WTC11 (cell line): ENCODE results near the gene FKBP1A. TPM values are rescaled to one million over a fixed set of nuclear protein-coding genes. Genes with fewer than 3 reads are reported as not detected.

ENCODE experiments used
- ATAC-seq: fragments of 200-7000 bp; cut with Tn5 transposase; 2 replicates; pipeline ENCODE4 v1.10.0; 2021; ENCODE audit warnings: mild to moderate bottlenecking, moderate library complexity
- CTCF ChIA-PET: fragments of 300-600 bp; sonication (Branson Sonifier 250); formaldehyde crosslinking; loops from one replicate; lab custom pipeline; 2021; ENCODE audit warnings: antibody characterized with exemption; lab: Charles Lee
- POLR2A ChIA-PET: fragments of 350-600 bp; sonication (Branson Sonifier 250); formaldehyde crosslinking; loops from one replicate; lab custom pipeline; 2021; ENCODE audit warnings: antibody characterized with exemption; lab: Charles Lee
- DNase-seq: peaks from one replicate; pipeline ENCODE4 v3.0.0; 2021; ENCODE audit warnings: low spot score
- H3K27ac Mint-ChIP-seq: 2 replicates; pipeline ENCODE4 v1.8.0; 2021; ENCODE audit warnings: mixed read lengths
- H3K27me3 Mint-ChIP-seq: 2 replicates; pipeline ENCODE4 v1.8.0; 2021; ENCODE audit warnings: low read depth, mild to moderate bottlenecking, moderate library complexity, mixed read lengths
- H3K36me3 Mint-ChIP-seq: 2 replicates; pipeline ENCODE4 v1.8.0; 2021; ENCODE audit warnings: mixed read lengths
- H3K4me1 Mint-ChIP-seq: 2 replicates; pipeline ENCODE4 v1.8.0; 2022; ENCODE audit warnings: mixed read lengths
- H3K4me3 Mint-ChIP-seq: 2 replicates; pipeline ENCODE4 v1.8.0; 2021; ENCODE audit warnings: mild to moderate bottlenecking, moderate library complexity, mixed read lengths
- H3K9me3 Mint-ChIP-seq: 2 replicates; pipeline ENCODE4 v1.8.0; 2021; ENCODE audit warnings: mixed read lengths
- ELF4 ChIP-seq: sonication (generic); formaldehyde crosslinking; IDR thresholded peaks from 2 replicates; pipeline ENCODE4 v1.8.1; 2022; ENCODE audit warnings: low read depth, mild to moderate bottlenecking, moderate library complexity, missing genetic modification reagents
- ESRRA ChIP-seq: sonication (generic); formaldehyde crosslinking; IDR thresholded peaks from 2 replicates; pipeline ENCODE4 v1.8.1; 2022; ENCODE audit warnings: mild to moderate bottlenecking, missing genetic modification reagents, borderline replicate concordance
- GABPB1 ChIP-seq: sonication (generic); formaldehyde crosslinking; IDR thresholded peaks from 2 replicates; pipeline ENCODE4 v1.8.1; 2023; ENCODE audit warnings: mild to moderate bottlenecking, missing genetic modification reagents
- HMGA2 ChIP-seq: fragments of 250-450 bp; sonication (Bioruptor Pico); IDR thresholded peaks from 2 replicates; pipeline ENCODE4 v1.4.0; 2021; ENCODE audit warnings: mild to moderate bottlenecking, moderate library complexity
- NFE2L1 ChIP-seq: sonication (generic); formaldehyde crosslinking; IDR thresholded peaks from 2 replicates; pipeline ENCODE4 v1.8.1; 2023; ENCODE audit warnings: missing genetic modification reagents
- NR3C1 ChIP-seq: sonication (generic); formaldehyde crosslinking; conservative IDR thresholded peaks from 2 replicates; pipeline ENCODE4 v1.8.1; 2023; ENCODE audit warnings: low read depth, mild to moderate bottlenecking, missing genetic modification reagents
- SMAD3 ChIP-seq: sonication (generic); formaldehyde crosslinking; IDR thresholded peaks from 2 replicates; pipeline ENCODE4 v1.8.0; 2022; ENCODE audit warnings: missing genetic modification reagents, mild to moderate bottlenecking, borderline replicate concordance
- ZNF396 ChIP-seq: fragments of 250-450 bp; sonication (Bioruptor Pico); IDR thresholded peaks from 2 replicates; pipeline ENCODE4 v1.8.0; 2021; ENCODE audit warnings: mild to moderate bottlenecking, moderate library complexity, borderline replicate concordance
- total RNA-seq: library from RNA; stranded (reverse); gene quantifications from 3 replicates; pipeline ENCODE4 v1.2.3, GENCODE V29; 2021
- TF ChIP-seq, protein P1 (sequence below): sonication (generic); formaldehyde crosslinking; IDR thresholded peaks from 2 replicates; pipeline ENCODE4 v1.8.1; 2023; ENCODE audit warnings: mild to moderate bottlenecking, missing genetic modification reagents, moderate library complexity
- TF ChIP-seq, protein P2 (sequence below): fragments of 200-600 bp; IDR thresholded peaks from 2 replicates; pipeline ENCODE4 v1.8.0; 2022; ENCODE audit warnings: antibody characterized with exemption
- TF ChIP-seq, protein P3 (sequence below): sonication (generic); formaldehyde crosslinking; IDR thresholded peaks from 2 replicates; pipeline ENCODE4 v1.8.0; 2022; ENCODE audit warnings: mild to moderate bottlenecking, missing genetic modification reagents
- TF ChIP-seq, protein P4 (sequence below): sonication (generic); formaldehyde crosslinking; IDR thresholded peaks from 2 replicates; pipeline ENCODE4 v1.8.1; 2022; ENCODE audit warnings: mild to moderate bottlenecking, missing genetic modification reagents, moderate library complexity, borderline replicate concordance
- TF ChIP-seq, protein P5 (sequence below): sonication (generic); formaldehyde crosslinking; IDR thresholded peaks from 2 replicates; pipeline ENCODE4 v1.8.1; 2023; ENCODE audit warnings: mild to moderate bottlenecking, missing genetic modification reagents, borderline replicate concordance
- TF ChIP-seq, protein P6 (sequence below): sonication (generic); formaldehyde crosslinking; IDR thresholded peaks from 2 replicates; pipeline ENCODE4 v1.8.0; 2022; ENCODE audit warnings: mild to moderate bottlenecking, missing genetic modification reagents

FKBP1A gene
- total RNA-seq, 1 experiment from 2014 or later = 218 TPM

DNA sequence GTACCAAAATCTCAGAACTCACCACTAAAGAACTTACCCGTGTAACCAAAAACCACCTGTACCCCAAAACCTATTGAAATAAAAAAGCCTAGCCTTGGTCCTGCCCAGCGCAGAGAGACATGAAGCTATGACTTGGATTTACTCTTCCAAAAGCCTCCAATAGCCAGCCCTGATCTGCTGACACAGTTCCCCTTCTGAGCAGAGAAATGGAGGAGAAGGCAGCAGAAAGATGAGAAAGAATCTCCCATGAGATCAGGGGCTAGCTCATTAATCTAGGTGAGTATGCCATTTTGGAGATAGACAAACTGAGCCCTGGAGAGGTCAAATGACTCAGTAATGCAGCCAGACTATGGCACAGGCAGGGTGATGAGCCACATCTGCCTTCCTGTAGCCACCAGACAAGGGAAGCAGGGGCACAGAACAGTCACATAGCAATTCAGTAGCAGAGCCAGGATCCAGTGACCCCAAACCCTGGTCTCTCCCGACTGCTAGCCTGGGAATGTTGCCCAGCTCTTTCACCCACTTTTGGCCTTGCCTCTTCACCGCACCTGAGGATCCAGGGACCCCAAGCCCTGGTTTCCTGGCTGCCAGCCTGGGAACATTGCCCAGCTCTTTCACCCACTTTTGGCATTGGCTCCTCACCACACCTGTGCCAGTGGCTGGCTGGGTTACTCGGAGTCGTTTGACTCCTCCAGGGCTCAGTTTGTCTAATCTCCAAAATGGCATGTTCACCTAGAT lies 56.7 kb downstream of the FKBP1A start:
- no peak for DNase-seq
- POLR2A ChIA-PET = interaction anchor here (1.0 kb wide), 1 partner anchor 11 kb away, joined by 3 read pairs; no protein-coding TSS in a partner anchor

DNA sequence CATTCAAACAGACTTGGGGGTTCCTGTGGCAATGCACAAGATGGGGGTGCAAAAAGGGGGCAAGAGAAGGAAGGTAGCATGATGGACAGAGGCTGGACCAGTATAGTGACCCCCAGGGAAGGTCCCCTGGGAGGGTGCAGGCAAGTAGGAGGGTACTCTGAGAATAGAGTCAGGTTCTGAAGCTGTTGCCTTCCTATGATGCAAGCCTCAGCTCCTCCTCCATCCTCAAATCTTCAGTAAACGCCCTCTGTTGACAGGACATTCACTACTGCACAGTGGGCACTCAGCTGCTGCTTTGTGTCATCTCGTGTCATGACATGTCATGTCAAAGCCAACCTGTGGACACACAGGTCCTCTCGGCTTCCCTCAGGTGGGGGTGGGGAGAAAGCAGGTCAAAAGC lies 58.1 kb downstream of the FKBP1A start:
- POLR2A ChIA-PET = interaction anchor here (0.6 kb wide), 1 partner anchor 732 kb away, joined by 5 read pairs; no protein-coding TSS in a partner anchor
- H3K4me1 Mint-ChIP-seq = peaks cover 16% of the 10 kb centered on the region
- H3K4me3 Mint-ChIP-seq = no peak overlapping the region
- peaks cover 16% of the 10 kb centered on the region for H3K36me3 Mint-ChIP-seq
- no peak overlapping the region for H3K27ac Mint-ChIP-seq
- TF ChIP-seq, protein P1, sequence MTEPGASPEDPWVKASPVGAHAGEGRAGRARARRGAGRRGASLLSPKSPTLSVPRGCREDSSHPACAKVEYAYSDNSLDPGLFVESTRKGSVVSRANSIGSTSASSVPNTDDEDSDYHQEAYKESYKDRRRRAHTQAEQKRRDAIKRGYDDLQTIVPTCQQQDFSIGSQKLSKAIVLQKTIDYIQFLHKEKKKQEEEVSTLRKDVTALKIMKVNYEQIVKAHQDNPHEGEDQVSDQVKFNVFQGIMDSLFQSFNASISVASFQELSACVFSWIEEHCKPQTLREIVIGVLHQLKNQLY (CRISPR knock-in tag) = no peak
- TF ChIP-seq NFE2L1 = no peak
- TF ChIP-seq ELF4 (CRISPR knock-in tag) = no peak
- TF ChIP-seq, protein P2, sequence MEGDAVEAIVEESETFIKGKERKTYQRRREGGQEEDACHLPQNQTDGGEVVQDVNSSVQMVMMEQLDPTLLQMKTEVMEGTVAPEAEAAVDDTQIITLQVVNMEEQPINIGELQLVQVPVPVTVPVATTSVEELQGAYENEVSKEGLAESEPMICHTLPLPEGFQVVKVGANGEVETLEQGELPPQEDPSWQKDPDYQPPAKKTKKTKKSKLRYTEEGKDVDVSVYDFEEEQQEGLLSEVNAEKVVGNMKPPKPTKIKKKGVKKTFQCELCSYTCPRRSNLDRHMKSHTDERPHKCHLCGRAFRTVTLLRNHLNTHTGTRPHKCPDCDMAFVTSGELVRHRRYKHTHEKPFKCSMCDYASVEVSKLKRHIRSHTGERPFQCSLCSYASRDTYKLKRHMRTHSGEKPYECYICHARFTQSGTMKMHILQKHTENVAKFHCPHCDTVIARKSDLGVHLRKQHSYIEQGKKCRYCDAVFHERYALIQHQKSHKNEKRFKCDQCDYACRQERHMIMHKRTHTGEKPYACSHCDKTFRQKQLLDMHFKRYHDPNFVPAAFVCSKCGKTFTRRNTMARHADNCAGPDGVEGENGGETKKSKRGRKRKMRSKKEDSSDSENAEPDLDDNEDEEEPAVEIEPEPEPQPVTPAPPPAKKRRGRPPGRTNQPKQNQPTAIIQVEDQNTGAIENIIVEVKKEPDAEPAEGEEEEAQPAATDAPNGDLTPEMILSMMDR = no peak
- TF ChIP-seq, protein P3, sequence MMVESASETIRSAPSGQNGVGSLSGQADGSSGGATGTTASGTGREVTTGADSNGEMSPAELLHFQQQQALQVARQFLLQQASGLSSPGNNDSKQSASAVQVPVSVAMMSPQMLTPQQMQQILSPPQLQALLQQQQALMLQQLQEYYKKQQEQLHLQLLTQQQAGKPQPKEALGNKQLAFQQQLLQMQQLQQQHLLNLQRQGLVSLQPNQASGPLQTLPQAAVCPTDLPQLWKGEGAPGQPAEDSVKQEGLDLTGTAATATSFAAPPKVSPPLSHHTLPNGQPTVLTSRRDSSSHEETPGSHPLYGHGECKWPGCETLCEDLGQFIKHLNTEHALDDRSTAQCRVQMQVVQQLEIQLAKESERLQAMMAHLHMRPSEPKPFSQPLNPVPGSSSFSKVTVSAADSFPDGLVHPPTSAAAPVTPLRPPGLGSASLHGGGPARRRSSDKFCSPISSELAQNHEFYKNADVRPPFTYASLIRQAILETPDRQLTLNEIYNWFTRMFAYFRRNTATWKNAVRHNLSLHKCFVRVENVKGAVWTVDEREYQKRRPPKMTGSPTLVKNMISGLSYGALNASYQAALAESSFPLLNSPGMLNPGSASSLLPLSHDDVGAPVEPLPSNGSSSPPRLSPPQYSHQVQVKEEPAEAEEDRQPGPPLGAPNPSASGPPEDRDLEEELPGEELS (CRISPR knock-in tag) = no peak
- no peak for TF ChIP-seq HMGA2
- peak; percentile 71; the same call in 1 of the 2 replicates for TF ChIP-seq GABPB1
- TF ChIP-seq, protein P4, sequence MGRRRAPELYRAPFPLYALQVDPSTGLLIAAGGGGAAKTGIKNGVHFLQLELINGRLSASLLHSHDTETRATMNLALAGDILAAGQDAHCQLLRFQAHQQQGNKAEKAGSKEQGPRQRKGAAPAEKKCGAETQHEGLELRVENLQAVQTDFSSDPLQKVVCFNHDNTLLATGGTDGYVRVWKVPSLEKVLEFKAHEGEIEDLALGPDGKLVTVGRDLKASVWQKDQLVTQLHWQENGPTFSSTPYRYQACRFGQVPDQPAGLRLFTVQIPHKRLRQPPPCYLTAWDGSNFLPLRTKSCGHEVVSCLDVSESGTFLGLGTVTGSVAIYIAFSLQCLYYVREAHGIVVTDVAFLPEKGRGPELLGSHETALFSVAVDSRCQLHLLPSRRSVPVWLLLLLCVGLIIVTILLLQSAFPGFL (CRISPR knock-in tag) = no peak
- TF ChIP-seq SMAD3 (CRISPR knock-in tag) = no peak
- CTCF ChIA-PET = interaction anchor here (0.6 to 1.1 kb wide), 6 partner anchors 9 to 169 kb away, joined by 3 to 6 read pairs (median 4); no protein-coding TSS in a partner anchor
- no peaks in the 10 kb centered on the region for H3K9me3 Mint-ChIP-seq
- DNase-seq (no peak), ATAC-seq (peak; percentile 43; the same call in 1 of the 2 replicates)
- H3K27me3 Mint-ChIP-seq = no peaks in the 10 kb centered on the region; the same call in 1 of the 2 replicates

More for the DNA sequence above, 56.7 kb downstream of the FKBP1A start:
- Mint-ChIP-seq H3K4me1 (peaks cover 16% of the 10 kb centered on the region), H3K9me3 (no peaks in the 10 kb centered on the region), H3K4me3 (no peak overlapping the region), H3K27me3 (no peaks in the 10 kb centered on the region; the same call in 1 of the 2 replicates), H3K27ac (no peak overlapping the region; the same call in 1 of the 2 replicates), H3K36me3 (peaks cover 16% of the 10 kb centered on the region)
- ATAC-seq = no peak
- CTCF ChIA-PET = interaction anchor here (0.6 to 2.0 kb wide), 5 partner anchors 23 to 441 kb away, joined by 3 to 9 read pairs (median 3); no protein-coding TSS in a partner anchor
- TF ChIP-seq HMGA2 = no peak
- TF ChIP-seq ZNF396 (CRISPR knock-in tag) = no peak
- TF ChIP-seq, protein P5, sequence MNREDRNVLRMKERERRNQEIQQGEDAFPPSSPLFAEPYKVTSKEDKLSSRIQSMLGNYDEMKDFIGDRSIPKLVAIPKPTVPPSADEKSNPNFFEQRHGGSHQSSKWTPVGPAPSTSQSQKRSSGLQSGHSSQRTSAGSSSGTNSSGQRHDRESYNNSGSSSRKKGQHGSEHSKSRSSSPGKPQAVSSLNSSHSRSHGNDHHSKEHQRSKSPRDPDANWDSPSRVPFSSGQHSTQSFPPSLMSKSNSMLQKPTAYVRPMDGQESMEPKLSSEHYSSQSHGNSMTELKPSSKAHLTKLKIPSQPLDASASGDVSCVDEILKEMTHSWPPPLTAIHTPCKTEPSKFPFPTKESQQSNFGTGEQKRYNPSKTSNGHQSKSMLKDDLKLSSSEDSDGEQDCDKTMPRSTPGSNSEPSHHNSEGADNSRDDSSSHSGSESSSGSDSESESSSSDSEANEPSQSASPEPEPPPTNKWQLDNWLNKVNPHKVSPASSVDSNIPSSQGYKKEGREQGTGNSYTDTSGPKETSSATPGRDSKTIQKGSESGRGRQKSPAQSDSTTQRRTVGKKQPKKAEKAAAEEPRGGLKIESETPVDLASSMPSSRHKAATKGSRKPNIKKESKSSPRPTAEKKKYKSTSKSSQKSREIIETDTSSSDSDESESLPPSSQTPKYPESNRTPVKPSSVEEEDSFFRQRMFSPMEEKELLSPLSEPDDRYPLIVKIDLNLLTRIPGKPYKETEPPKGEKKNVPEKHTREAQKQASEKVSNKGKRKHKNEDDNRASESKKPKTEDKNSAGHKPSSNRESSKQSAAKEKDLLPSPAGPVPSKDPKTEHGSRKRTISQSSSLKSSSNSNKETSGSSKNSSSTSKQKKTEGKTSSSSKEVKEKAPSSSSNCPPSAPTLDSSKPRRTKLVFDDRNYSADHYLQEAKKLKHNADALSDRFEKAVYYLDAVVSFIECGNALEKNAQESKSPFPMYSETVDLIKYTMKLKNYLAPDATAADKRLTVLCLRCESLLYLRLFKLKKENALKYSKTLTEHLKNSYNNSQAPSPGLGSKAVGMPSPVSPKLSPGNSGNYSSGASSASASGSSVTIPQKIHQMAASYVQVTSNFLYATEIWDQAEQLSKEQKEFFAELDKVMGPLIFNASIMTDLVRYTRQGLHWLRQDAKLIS (CRISPR knock-in tag) = no peak
- TF ChIP-seq, protein P6, sequence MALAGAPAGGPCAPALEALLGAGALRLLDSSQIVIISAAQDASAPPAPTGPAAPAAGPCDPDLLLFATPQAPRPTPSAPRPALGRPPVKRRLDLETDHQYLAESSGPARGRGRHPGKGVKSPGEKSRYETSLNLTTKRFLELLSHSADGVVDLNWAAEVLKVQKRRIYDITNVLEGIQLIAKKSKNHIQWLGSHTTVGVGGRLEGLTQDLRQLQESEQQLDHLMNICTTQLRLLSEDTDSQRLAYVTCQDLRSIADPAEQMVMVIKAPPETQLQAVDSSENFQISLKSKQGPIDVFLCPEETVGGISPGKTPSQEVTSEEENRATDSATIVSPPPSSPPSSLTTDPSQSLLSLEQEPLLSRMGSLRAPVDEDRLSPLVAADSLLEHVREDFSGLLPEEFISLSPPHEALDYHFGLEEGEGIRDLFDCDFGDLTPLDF (CRISPR knock-in tag) = no peak
- no peak for TF ChIP-seq ESRRA
- no peak for TF ChIP-seq NR3C1 (CRISPR knock-in tag)
